ENCODE data around the gene ING3. TPM values are rescaled to one million over a fixed set of nuclear protein-coding genes. Genes with fewer than 3 reads are reported as not detected.
A peak's percentile ranks its signal among the peaks of the same experiment; 100 is the strongest.

The ING3 gene
- total and polyA plus RNA-seq, 10 donors = 10.2 to 40.9 (median 29.1) TPM

DNA sequence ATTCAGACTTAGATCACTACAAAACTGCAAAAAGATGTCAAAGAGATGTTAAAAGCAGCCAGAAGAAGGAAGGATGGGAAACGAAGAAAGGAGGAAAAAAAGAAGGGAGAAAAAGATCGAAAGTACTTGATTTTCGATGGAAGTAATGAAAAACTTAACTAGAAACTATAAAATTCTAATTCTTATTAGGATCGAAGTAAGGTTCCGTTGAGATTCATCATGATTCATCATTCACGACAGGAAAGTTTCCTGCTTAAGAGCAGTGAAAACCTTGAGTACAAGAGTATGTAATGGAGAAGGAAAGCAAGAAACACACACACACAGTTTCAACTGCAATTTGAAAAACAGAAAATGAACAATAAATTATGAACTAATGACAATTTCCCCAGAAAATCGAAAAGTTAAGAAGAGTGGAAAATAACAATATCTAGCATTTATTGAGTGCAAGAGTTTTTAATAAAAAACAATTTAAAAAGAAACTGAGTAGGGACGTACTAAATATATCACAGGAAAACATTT lies 1.1 kb upstream of the ING3 start:
- 17 to 23% (median 20%) methylated on average over 8 of the region's 8 CpGs for WGBS, 5 donors
- no peak for DNase-seq
- Histone ChIP-seq H3K9me3 (no peaks in the 10 kb centered on the region), H3K4me3 (peak overlapping the region; percentile 44 to 83 (median 66)), H3K27ac (peak overlapping the region in 6 of 8 donors; percentile 92 to 97 (median 96)), H3K27me3 (replicated peaks in 1 of 7) (no peaks in the 10 kb centered on the region), H3K4me1 (peaks cover 8 to 46% (median 31%) of the 10 kb centered on the region in 6 donors), H3K36me3 (peaks cover 0 to 28% (median 11%) of the 10 kb centered on the region in 6 donors)
- TF ChIP-seq POLR2AphosphoS5 (IDR thresholded peaks at IDR 0.05) (no peak), POLR2A (IDR thresholded peaks at IDR 0.05) (no peak)
- TF ChIP-seq, protein P1, sequence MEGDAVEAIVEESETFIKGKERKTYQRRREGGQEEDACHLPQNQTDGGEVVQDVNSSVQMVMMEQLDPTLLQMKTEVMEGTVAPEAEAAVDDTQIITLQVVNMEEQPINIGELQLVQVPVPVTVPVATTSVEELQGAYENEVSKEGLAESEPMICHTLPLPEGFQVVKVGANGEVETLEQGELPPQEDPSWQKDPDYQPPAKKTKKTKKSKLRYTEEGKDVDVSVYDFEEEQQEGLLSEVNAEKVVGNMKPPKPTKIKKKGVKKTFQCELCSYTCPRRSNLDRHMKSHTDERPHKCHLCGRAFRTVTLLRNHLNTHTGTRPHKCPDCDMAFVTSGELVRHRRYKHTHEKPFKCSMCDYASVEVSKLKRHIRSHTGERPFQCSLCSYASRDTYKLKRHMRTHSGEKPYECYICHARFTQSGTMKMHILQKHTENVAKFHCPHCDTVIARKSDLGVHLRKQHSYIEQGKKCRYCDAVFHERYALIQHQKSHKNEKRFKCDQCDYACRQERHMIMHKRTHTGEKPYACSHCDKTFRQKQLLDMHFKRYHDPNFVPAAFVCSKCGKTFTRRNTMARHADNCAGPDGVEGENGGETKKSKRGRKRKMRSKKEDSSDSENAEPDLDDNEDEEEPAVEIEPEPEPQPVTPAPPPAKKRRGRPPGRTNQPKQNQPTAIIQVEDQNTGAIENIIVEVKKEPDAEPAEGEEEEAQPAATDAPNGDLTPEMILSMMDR (IDR thresholded peaks at IDR 0.05 in 8 of 11, conservative IDR thresholded peaks at IDR 0.05 in 3 of 11) = no peak
- intact Hi-C loops (cut with DNase I; ENCODE audit: low total_unique reads) = no loop called here

DNA sequence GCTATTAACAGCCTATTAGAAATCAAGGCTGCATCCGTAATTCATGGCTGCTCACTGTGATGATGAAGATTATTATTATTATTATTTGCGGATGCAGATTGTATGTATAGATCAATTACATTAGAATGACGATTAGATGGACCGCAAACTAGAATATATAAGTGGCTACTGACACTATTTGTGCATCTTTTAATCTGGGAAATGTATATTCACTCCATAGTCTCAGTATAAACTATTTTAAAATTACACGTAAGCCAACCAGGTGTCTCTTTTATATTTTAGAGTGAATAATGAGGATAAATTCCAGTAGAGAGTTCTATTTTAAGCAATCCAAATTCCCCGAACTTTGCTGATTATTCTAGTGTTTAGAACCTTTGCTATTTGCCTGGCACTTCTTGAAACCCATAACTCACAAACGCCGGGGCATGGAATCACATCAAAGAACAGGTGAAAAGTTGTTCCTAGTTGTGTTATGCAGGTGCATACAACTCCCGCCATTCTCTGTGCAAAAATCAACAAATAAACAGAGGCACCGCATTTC lies 509 bp upstream of the ING3 start:
- peak overlapping the region; percentile 44 to 83 (median 66) for H3K4me3 ChIP-seq
- intact Hi-C loops (cut with DNase I; ENCODE audit: low total_unique reads) = no loop called here
- H3K27ac ChIP-seq = peak overlapping the region in 7 of 8 donors; percentile 92 to 97 (median 96)
- H3K27me3 ChIP-seq (replicated peaks in 1 of 7) = no peaks in the 10 kb centered on the region
- H3K36me3 ChIP-seq = peaks cover 0 to 34% (median 17%) of the 10 kb centered on the region in 6 donors
- TF ChIP-seq POLR2AphosphoS5 (IDR thresholded peaks at IDR 0.05) = no peak
- TF ChIP-seq, protein P1 (IDR thresholded peaks at IDR 0.05 in 8 of 11, conservative IDR thresholded peaks at IDR 0.05 in 3 of 11) = no peak
- peak in 1 of 3 donors; percentile 21 for TF ChIP-seq POLR2A (IDR thresholded peaks at IDR 0.05)
- DNase-seq = no peak
- WGBS, 5 donors = 0 to 2% (median 1%) methylated on average over 10 of the region's 10 CpGs
- peaks cover 8 to 52% (median 33%) of the 10 kb centered on the region in 6 donors for H3K4me1 ChIP-seq
- H3K9me3 ChIP-seq = no peaks in the 10 kb centered on the region

DNA sequence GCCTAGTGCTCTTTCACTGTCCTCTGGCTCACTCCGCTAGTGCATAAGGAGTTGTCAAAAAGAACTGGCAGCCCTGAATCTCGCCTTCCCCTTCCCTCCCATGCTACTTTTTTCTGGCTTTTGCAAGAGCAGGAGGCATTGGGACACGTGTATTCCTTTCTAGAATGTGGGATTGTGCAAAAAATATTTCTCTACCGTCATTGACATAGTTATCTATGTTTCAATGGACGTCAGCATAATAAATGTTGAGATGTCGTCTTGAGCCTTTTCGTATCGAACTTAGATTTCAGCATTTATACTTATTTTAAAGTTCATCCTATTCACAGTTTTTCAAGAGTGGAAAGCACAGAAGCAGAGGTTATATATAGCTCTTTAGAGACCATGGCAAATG lies 727 bp downstream of the ING3 start:
- H3K36me3 ChIP-seq = peaks cover 0 to 46% (median 29%) of the 10 kb centered on the region in 6 donors
- H3K27ac ChIP-seq = peak overlapping the region; percentile 88 to 97 (median 96)
- H3K9me3 ChIP-seq = no peaks in the 10 kb centered on the region
- peak overlapping the region; percentile 50 to 83 (median 66) for H3K4me3 ChIP-seq
- 7 to 18% (median 14%) methylated on average over 8 of the region's 8 CpGs for WGBS, 5 donors
- no peak for DNase-seq
- intact Hi-C loops (cut with DNase I; ENCODE audit: low total_unique reads) = no loop called here
- TF ChIP-seq POLR2AphosphoS5 (IDR thresholded peaks at IDR 0.05) (no peak), POLR2A (IDR thresholded peaks at IDR 0.05) (no peak)
- TF ChIP-seq, protein P1 (IDR thresholded peaks at IDR 0.05 in 8 of 11, conservative IDR thresholded peaks at IDR 0.05 in 3 of 11) = no peak
- peaks cover 8 to 59% (median 33%) of the 10 kb centered on the region in 6 donors for H3K4me1 ChIP-seq
- no peaks in the 10 kb centered on the region for H3K27me3 ChIP-seq (replicated peaks in 1 of 7)

- intact Hi-C loops (cut with DNase I; ENCODE audit: low total_unique reads) = no loop called here
- peak overlapping the region in 6 of 8 donors; percentile 92 to 97 (median 96) for H3K27ac ChIP-seq
- 60 to 80% (median 71%) methylated on average over 2 of the region's 2 CpGs for WGBS, 5 donors
Measured at GRCh38 chr7:120951826-120952225, 1.2 kb downstream of the ING3 start.

More at GRCh38 chr7:120951826-120952225, 1.2 kb downstream of the ING3 start:
- H3K4me1 ChIP-seq = peaks cover 8 to 59% (median 33%) of the 10 kb centered on the region in 6 donors
- no peak for DNase-seq
- no peaks in the 10 kb centered on the region for H3K27me3 ChIP-seq (replicated peaks in 1 of 7)
- no peak for TF ChIP-seq POLR2AphosphoS5 (IDR thresholded peaks at IDR 0.05)
- TF ChIP-seq, protein P1 (IDR thresholded peaks at IDR 0.05 in 8 of 11, conservative IDR thresholded peaks at IDR 0.05 in 3 of 11) = no peak
- TF ChIP-seq POLR2A (IDR thresholded peaks at IDR 0.05) = no peak
- no peaks in the 10 kb centered on the region for H3K9me3 ChIP-seq
- H3K36me3 ChIP-seq = peaks cover 0 to 51% (median 33%) of the 10 kb centered on the region in 6 donors
- peak overlapping the region; percentile 0 to 83 (median 66) for H3K4me3 ChIP-seq
